Activated CD4-positive, alpha-beta T cell treated with anti-CD3 and anti-CD28 coated beads for 36 hours (primary cell): ENCODE results near the gene PLA2G4A. TPM values are rescaled to one million over a fixed set of nuclear protein-coding genes. Genes with fewer than 3 reads are reported as not detected.

Experiments
- ATAC-seq: fragments of 200-7000 bp; cut with Tn5 transposase; one replicate; pipeline ENCODE4 v1.10.0; 2021; ENCODE audit warnings: mild to moderate bottlenecking, moderate library complexity
- CTCF ChIA-PET: fragments of 350-600 bp; sonication (Branson Sonifier 250); formaldehyde crosslinking; loops from one replicate; lab custom pipeline; 2021; ENCODE audit warnings: antibody characterized with exemption; lab: Charles Lee
- POLR2A ChIA-PET: fragments of 350-600 bp; sonication (Branson Sonifier 250); formaldehyde crosslinking; loops from one replicate; lab custom pipeline; 2021; ENCODE audit warnings: antibody characterized with exemption, inconsistent platforms; lab: Charles Lee
- DNase-seq: peaks from one replicate; pipeline ENCODE4 v3.0.0-alpha.2; 2020
- H3K27ac Mint-ChIP-seq: one replicate; pipeline ENCODE4 v1.8.0; 2021; ENCODE audit warnings: mixed read lengths
- H3K27me3 Mint-ChIP-seq: one replicate; pipeline ENCODE4 v1.8.0; 2021; ENCODE audit warnings: mixed read lengths
- H3K36me3 Mint-ChIP-seq: one replicate; pipeline ENCODE4 v1.8.0; 2021; ENCODE audit warnings: low read depth, mixed read lengths
- H3K4me1 Mint-ChIP-seq: one replicate; pipeline ENCODE4 v1.8.0; 2021; ENCODE audit warnings: mixed read lengths
- H3K4me3 Mint-ChIP-seq: one replicate; pipeline ENCODE4 v1.8.0; 2021; ENCODE audit warnings: mild to moderate bottlenecking, moderate library complexity, mixed read lengths
- H3K9me3 Mint-ChIP-seq: one replicate; pipeline ENCODE4 v1.8.0; 2021; ENCODE audit warnings: low read depth, mixed read lengths
- intact Hi-C, 2 experiments: fragments of 100-400 bp; cut with DNase I in 1 of 2; cut with micrococcal nuclease in 1 of 2; formaldehyde crosslinking; loops; one replicate each; pipeline versions ENCODE4 v1.14.2 to v1.15.1; 2022 to 2024; cut with DNase I, micrococcal nuclease
- total RNA-seq, 2 experiments: library from RNA; stranded (reverse); gene quantifications; one replicate each; pipeline ENCODE4 v1.2.3, GENCODE V29; 2021

The PLA2G4A gene
- total RNA-seq: under 1 TPM; 0.53 to 0.62 TPM

DNA sequence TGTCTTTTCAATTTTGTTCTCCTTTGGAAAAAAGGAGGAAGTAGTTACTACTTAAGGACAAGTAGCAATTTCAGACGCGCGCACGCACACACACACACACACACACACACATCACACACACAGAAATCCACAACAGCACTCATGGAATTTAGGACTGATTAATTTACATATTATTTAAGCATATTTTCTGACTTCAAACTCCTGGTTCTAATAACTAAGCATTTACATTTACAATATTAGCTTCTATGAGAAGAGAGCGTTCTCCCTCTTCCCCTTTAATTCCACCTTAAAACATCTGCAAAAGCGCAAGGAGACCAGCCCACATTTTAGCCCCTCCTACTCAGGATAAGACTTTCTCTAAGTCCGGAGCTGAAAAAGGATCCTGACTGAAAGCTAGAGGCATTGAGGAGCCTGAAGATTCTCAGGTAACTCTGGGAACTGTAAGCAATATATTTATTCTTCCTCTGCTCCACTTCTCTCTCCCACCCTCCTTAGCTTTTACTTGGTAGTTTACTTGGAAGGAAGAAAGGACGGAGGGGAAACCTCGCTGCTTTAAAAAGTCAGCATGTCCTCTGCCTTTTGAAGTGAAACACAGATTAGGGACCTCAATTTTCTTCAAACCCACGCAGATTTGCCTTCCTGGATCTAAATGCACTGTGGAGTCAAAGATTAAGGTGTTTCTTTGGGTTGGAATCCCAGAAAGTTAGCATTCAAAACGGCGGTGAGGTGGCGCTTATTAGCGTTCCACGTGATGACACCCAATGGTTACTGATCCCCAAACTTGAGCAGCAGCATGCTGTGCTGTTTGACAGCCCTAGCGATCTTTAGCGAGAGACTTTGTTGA is at the start of gene PLA2G4A:
Gene PLA2G4A (plus strand): TSS at position 339 of the 844 bp plus-strand sequence. CDS start 25,406 bp downstream, outside the sequence.
- DNase-seq (peak; percentile 19), ATAC-seq (peak; percentile 53)
- H3K4me3 Mint-ChIP-seq: peak within 1 kb of the TSS; percentile 68
- H3K27ac Mint-ChIP-seq: no peak within 1 kb of the TSS
- peaks cover 10% of the 10 kb centered on the region for H3K4me1 Mint-ChIP-seq
- peaks cover 15% of the 10 kb centered on the region for H3K27me3 Mint-ChIP-seq
- no peaks in the 10 kb centered on the region for H3K36me3 Mint-ChIP-seq
- intact Hi-C loops: no loop called here
- H3K9me3 Mint-ChIP-seq: no peaks in the 10 kb centered on the region
- CTCF ChIA-PET: no interaction called here
- POLR2A ChIA-PET: interaction anchor here (0.7 kb wide), 1 partner anchor 234 kb away, joined by 5 read pairs; no protein-coding TSS in a partner anchor

DNA sequence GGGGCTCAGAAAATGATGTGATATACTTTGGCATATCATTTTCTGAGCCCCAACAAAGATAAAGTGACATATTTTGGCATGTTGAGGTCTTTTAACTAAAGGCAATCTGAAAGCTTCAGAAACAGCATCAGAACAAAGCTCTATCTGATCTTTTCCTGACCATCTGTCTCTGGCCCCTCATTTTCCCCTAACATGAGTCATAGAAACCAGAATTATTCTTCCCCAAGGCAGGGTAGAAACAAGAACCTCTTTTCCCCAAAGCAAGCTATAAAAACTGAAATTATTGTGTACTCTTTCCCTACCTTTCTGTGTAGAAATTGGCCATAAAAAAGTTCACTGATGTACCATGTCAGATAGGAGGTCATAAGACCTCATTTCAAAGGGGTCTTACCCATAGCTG is 48.7 kb upstream of the PLA2G4A start:
- no peak overlapping the region for H3K27ac Mint-ChIP-seq
- H3K4me3 Mint-ChIP-seq: no peak overlapping the region
- no peaks in the 10 kb centered on the region for H3K27me3 Mint-ChIP-seq
- ChIA-PET CTCF (no interaction called here), POLR2A (no interaction called here)
- no peaks in the 10 kb centered on the region for H3K4me1 Mint-ChIP-seq
- ATAC-seq: no peak
- DNase-seq: no peak
- H3K9me3 Mint-ChIP-seq: no peaks in the 10 kb centered on the region
- no peaks in the 10 kb centered on the region for H3K36me3 Mint-ChIP-seq
- intact Hi-C loops: no loop called here

DNA sequence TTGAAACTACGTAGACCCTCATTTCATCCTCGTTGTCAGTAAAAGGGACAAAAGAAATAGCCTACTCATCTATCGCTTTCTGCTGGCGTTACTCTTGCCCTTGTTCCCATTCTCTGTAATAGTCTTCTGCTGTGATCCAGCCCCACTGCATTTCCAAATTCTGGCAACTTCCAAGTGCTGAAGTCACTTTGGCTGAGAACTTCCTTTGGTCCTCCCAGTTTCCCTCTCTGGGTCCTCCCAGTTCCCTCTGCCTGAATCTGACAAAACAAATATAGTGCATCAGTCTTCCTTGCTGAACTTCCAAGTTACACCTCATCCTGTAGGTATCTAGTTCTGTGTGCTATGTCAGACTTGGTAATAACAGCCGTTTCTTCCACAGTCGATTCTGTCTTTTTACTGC is 47.0 kb upstream of the PLA2G4A start:
- Mint-ChIP-seq H3K9me3 (no peaks in the 10 kb centered on the region), H3K4me3 (no peak overlapping the region), H3K36me3 (no peaks in the 10 kb centered on the region), H3K27ac (no peak overlapping the region), H3K27me3 (no peaks in the 10 kb centered on the region), H3K4me1 (no peaks in the 10 kb centered on the region)
- POLR2A ChIA-PET: no interaction called here
- ATAC-seq (no peak), DNase-seq (no peak)
- CTCF ChIA-PET: interaction anchor here (1.1 kb wide), 1 partner anchor 10 kb away, joined by 4 read pairs; no protein-coding TSS in a partner anchor
- intact Hi-C loops: no loop called here

DNA sequence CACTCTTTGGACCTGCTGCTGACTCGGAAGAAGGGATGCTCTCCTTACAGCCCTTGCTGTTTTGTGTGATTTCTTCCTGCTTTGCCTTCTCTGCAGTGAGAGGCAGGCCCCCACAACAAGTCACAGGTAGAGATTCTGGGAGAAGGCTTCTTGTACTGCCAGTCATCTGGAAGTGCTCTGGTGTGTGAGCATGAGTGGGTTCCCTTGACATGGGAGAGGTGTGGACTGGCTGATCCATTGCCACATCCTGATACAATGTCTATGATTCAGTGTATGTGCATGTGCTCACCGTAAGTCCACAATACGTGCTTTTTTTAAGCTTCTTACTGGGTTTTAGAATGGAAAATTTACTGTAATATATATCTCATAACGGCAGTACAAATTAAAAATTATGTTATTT is 46.0 kb upstream of the PLA2G4A start:
- ChIA-PET CTCF (no interaction called here), POLR2A (no interaction called here)
- H3K27me3 Mint-ChIP-seq: no peaks in the 10 kb centered on the region
- ATAC-seq (no peak), DNase-seq (no peak)
- H3K36me3 Mint-ChIP-seq: no peaks in the 10 kb centered on the region
- no peaks in the 10 kb centered on the region for H3K4me1 Mint-ChIP-seq
- H3K27ac Mint-ChIP-seq: no peak overlapping the region
- H3K4me3 Mint-ChIP-seq: no peak overlapping the region
- intact Hi-C loops: no loop called here
- H3K9me3 Mint-ChIP-seq: no peaks in the 10 kb centered on the region

DNA sequence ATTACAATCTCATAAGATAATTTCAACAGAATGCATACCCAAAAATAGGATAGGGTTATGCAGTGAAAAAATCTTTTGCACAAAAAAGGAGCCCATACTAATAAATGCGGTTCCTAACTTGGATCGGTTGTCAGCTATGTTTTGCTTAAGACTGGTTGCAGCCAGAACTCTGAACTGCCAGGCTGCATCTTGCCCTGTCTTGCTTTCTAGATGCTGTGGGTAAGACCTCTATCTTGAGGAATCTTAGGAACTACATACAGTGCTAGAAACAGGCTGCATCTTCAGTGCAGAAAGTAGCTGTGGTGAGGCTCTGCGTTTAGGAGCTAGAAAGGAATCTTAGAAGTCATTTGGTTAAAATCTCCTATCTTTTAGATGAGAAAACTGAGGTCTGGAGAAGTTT is 45.6 kb upstream of the PLA2G4A start:
- H3K4me3 Mint-ChIP-seq: no peak overlapping the region
- no peak for ATAC-seq
- DNase-seq: no peak
- CTCF ChIA-PET: interaction anchor here (0.7 kb wide), 1 partner anchor 295 kb away, joined by 3 read pairs; no protein-coding TSS in a partner anchor
- intact Hi-C loops: no loop called here
- H3K27ac Mint-ChIP-seq: no peak overlapping the region
- no peaks in the 10 kb centered on the region for H3K36me3 Mint-ChIP-seq
- H3K27me3 Mint-ChIP-seq: no peaks in the 10 kb centered on the region
- no peaks in the 10 kb centered on the region for H3K9me3 Mint-ChIP-seq
- H3K4me1 Mint-ChIP-seq: no peaks in the 10 kb centered on the region
- POLR2A ChIA-PET: no interaction called here

DNA sequence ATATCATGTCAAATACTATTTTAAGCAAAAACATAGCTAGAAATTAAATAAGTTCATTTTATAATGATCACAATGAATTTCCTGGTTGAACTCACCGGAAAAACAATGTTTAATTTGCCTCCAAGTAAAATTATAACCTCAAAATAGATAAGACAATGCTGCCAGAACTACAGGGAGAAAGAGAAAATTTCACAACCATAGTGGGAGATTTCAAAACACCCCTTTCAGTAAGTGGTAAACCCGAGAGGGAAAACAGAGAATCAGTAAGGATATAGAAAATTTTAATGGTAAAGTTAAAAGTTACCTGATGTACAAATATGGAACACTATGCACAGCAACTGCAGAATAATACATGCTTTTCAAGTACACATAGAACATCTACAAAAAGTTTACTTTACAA is 43.2 kb upstream of the PLA2G4A start:
- no peak for DNase-seq
- Mint-ChIP-seq H3K4me3 (no peak overlapping the region), H3K4me1 (no peaks in the 10 kb centered on the region), H3K36me3 (no peaks in the 10 kb centered on the region), H3K9me3 (no peaks in the 10 kb centered on the region), H3K27ac (no peak overlapping the region), H3K27me3 (peaks cover 2% of the 10 kb centered on the region)
- no peak for ATAC-seq
- intact Hi-C loops: no loop called here
- CTCF ChIA-PET: no interaction called here
- POLR2A ChIA-PET: interaction anchor here (0.6 kb wide), 1 partner anchor 9 kb away, joined by 3 read pairs; no protein-coding TSS in a partner anchor

DNA sequence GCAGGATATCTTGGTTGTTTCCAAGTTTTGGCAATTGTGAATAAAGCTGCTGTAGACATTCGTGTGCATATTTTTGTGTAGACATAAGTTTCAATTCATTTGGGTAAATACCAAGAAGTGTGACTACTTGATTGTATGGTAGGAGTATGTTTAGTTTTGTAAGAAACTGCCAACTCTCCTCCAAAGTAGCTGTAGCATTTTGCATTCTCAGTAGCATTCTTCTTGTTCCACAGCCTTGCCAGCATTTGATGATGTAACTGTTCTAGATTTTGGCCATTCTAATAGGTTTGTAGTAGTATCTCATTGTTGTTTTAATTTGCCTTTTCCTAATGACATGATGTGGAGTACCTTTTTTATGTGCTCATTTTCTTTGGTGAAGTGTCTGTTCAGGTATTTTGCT is 38.6 kb upstream of the PLA2G4A start:
- Mint-ChIP-seq H3K4me3 (no peak overlapping the region), H3K36me3 (no peaks in the 10 kb centered on the region), H3K9me3 (no peaks in the 10 kb centered on the region), H3K27me3 (peaks cover 2% of the 10 kb centered on the region), H3K4me1 (no peaks in the 10 kb centered on the region), H3K27ac (no peak overlapping the region)
- ChIA-PET POLR2A (no interaction called here), CTCF (no interaction called here)
- no peak for DNase-seq
- ATAC-seq: no peak
- intact Hi-C loops: no loop called here

DNA sequence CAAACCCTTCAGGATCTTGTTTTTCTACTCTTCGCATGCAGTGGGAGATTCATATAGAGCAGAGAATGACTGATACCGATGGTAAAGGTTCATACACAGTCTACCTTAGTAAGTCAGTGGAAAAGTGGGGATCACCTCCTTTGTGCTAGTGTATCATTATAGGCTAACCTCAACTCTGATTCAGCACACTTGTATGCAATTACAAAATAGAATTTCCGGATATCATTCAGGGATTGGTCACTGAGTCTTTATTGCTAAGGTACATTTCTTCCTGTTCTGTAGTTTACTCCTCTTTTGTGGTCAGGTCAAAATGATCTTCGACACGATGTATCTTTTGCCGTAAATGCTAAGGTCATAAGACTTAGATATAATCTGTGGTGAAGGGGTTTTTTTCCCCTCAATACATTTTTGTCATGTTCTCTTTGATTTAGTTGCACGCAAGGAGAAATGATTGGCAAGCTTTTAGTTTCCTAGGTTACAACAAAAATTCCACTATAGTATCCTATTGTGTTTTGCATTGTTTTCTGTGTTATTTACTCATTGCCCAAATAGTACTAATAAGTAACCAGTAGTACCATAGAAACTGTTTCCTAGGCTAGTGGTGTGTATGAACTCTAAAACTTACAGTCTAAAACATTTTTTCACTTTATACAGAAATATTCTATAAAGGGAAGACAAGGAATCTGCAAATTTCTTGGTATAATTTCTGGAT is 35.7 kb upstream of the PLA2G4A start:
- no peaks in the 10 kb centered on the region for H3K4me1 Mint-ChIP-seq
- peaks cover 2% of the 10 kb centered on the region for H3K27me3 Mint-ChIP-seq
- ChIA-PET POLR2A (no interaction called here), CTCF (no interaction called here)
- H3K4me3 Mint-ChIP-seq: no peak overlapping the region
- intact Hi-C loops: no loop called here
- no peaks in the 10 kb centered on the region for H3K9me3 Mint-ChIP-seq
- H3K36me3 Mint-ChIP-seq: no peaks in the 10 kb centered on the region
- ATAC-seq: no peak
- H3K27ac Mint-ChIP-seq: no peak overlapping the region
- DNase-seq: no peak

DNA sequence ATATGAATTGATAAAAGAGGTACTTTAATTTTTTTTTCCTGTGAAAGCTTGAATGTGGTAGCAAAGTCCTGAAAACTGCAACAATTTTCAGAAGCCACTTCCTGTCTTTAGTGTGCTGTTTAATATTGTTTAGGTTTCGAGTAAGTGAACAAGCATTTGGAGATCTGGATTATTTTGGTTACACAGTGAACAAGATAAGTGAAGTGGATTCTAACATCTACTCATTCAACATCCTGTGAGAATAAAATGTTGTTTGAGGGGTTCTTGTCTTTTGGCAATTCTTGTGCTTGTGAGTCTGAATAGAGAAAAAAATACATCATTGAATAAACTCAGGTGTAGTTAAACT is 35.2 kb upstream of the PLA2G4A start:
- H3K27ac Mint-ChIP-seq: no peak overlapping the region
- ATAC-seq: no peak
- H3K36me3 Mint-ChIP-seq: no peaks in the 10 kb centered on the region
- CTCF ChIA-PET: no interaction called here
- H3K4me3 Mint-ChIP-seq: no peak overlapping the region
- no peak for DNase-seq
- no peaks in the 10 kb centered on the region for H3K9me3 Mint-ChIP-seq
- peaks cover 2% of the 10 kb centered on the region for H3K27me3 Mint-ChIP-seq
- intact Hi-C loops: no loop called here
- no peaks in the 10 kb centered on the region for H3K4me1 Mint-ChIP-seq
- POLR2A ChIA-PET: no interaction called here

DNA sequence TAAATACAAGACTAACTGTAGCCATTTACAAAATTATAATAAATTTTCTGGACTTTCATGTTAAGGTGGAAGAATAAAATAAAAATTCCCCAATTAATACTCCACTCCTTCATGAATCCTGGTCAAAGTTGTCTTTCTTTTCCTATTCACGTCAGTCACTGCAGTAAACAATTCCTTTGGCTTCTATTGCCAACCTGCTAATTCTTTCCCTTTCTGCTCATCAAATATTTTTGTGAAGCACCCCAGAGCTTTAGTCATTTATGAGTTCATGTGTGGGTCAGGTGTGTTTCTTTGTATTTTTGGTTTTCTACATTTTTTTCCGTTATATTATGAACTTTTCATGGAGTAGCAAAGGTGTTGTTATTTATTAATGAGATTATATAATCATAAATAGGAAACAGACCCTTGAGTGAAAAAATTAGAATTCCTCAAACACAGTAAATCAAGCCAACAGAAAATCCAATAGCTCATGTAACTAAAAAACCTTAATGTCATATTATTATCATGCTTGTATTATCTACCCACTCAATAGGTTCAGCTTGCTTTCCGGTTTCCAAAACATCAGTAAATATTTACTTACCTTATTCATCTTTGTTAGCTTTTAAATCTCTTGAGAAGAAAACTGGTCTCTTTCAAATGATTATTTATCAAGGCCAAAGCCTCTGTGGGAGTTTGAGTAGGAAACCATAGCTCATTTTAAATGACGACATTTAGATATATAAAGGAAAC is 29.6 kb upstream of the PLA2G4A start:
- no peak for ATAC-seq
- ChIA-PET CTCF (interaction anchor here (0.8 kb wide), 1 partner anchor 12 kb away, joined by 3 read pairs; no protein-coding TSS in a partner anchor), POLR2A (no interaction called here)
- DNase-seq: no peak
- Mint-ChIP-seq H3K4me1 (no peaks in the 10 kb centered on the region), H3K27ac (no peak overlapping the region), H3K9me3 (no peaks in the 10 kb centered on the region), H3K4me3 (no peak overlapping the region), H3K27me3 (no peaks in the 10 kb centered on the region), H3K36me3 (no peaks in the 10 kb centered on the region)
- intact Hi-C loops: no loop called here

DNA sequence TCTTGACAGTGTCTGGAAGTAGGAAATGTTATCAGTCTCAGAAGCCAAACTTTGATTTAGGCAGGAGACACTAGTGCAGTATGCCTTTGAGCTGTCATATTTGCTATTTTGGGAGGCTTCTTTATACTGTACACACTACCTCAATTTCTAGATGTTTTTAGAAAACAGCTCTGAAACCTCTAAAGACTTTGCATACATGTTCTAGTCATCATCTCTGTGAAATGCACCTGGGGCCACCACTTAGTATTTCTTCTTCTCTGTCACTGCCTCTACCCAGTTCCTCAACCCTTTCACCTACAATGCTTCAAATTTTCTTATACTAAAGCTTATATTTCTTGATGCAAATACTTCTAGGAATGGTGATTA is 29.1 kb upstream of the PLA2G4A start:
- Mint-ChIP-seq H3K27ac (no peak overlapping the region), H3K27me3 (no peaks in the 10 kb centered on the region), H3K36me3 (no peaks in the 10 kb centered on the region), H3K4me1 (no peaks in the 10 kb centered on the region), H3K9me3 (no peaks in the 10 kb centered on the region), H3K4me3 (no peak overlapping the region)
- intact Hi-C loops: no loop called here
- DNase-seq (no peak), ATAC-seq (no peak)
- ChIA-PET CTCF (interaction anchor here (0.8 kb wide), 1 partner anchor 11 kb away, joined by 3 read pairs; no protein-coding TSS in a partner anchor), POLR2A (no interaction called here)
